GM18909 (cell line): ENCODE results near the gene ABCB1.

Experiments used
- ATAC-seq: cut with Tn5 transposase; IDR thresholded peaks from one replicate; pipeline ENCODE4 v1.9.1; 2021; ENCODE audit warnings: mild to moderate bottlenecking; ENCODE audit not compliant: unreplicated experiment, poor library complexity

Gene ABCB1

DNA sequence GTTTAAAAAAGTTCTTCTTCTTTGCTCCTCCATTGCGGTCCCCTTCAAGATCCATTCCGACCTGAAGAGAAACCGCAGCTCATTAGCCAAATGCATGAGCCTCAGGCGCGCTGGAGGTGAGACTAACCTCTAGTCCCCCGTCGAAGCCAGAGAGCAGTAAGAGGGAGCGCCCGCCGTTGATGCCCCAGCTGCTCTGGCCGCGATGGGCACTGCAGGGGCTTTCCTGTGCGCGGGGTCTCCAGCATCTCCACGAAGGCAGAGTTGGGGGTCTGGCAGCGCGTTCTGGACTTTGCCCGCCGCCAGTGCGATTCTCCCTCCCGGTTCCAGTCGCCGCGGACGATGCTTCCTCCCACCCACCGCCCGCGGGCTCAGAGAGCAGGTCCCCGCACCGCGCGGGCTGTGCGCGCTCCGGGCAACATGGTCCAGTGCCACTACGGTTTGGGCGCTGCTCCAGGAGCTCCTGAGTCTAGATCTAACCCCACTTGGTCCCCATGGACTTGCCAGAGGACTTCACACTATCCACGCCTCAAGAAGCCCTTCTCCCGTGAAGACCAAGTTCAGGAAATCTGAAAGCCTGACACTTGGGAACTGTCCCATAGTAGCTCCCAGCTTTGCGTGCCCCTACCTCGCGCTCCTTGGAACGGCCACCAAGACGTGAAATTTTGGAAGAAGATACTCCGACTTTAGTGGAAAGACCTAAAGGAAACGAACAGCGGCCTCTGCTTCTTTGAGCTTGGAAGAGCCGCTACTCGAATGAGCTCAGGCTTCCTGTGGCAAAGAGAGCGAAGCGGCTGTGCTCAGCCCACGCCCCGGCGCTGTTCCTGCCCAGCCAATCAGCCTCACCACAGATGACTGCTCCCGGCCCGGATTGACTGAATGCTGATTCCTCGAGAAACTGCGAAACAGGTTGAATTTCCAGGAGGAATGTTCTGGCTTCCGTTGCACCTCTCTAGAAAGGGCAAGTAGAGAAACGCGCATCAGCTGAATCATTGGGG lies at the start of gene ABCB1:
Gene ABCB1 (minus strand): TSS at position 755 of the 995 bp plus-strand sequence. CDS start 700 bp downstream, at position 55.
- peak; percentile 66 for ATAC-seq

- ATAC-seq: no peak
Observed at GRCh38 chr7:87648316-87648715, 47.6 kb upstream of the ABCB1 start.

DNA sequence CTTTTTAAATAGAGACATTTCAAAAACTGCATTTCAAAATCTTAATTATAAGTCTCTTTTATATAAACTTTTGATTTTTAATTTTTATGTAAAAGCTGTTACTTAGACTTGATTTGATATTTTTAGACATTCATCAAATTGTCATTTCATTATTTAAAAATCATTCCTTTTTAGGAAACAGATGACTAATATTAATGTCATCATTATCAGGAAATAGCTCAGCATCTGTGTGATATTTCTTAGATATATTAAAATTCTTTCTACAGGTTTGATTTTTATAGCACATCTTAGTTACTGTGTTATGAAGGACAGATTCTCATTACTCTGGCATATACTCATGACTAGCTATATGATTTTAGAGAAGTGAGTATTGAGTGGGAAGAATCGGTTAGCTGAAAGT lies 44.8 kb upstream of the ABCB1 start:
- no peak for ATAC-seq

GRCh38 chr7:87635921-87636320 lies 35.2 kb upstream of the ABCB1 start:
- ATAC-seq: no peak

DNA sequence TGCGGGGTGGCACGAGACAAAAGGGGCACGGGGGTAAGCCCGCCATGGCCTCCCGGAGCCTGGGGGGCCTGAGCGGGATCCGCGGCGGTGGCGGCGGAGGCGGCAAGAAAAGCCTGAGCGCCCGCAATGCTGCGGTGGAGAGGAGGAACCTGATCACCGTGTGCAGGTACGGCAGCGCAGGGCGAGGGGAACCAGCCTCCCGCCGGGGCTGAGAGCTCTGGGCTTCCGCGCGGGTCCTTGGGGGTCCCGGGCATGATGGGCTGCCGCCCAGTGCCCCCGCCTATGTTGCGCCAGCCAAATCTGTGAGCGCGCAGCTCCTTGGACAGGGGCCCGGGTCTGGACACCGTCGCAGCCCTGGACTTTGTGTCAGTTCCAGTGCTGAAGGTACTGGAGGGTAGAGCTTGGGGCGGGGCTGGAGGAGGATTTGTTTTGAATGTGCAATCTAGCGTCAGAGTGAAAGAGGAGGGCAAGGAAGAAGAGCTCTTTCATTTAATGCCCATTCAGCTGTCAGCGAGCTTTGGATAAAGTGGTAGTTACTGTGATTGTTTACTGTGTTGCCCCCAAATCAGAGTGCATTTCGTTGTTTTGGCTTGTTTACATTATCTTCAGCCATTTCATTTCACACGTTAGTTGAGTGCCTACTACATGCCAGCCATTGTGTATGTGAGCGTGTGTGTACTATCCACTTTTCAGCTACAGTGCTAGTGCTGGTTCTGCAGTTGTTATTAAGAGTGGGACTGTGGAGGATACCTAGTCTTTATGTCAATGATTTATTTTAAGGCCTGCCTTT lies 28.3 kb upstream of the ABCB1 start:
- no peak for ATAC-seq

GRCh38 chr7:87627634-87627994 lies 26.9 kb upstream of the ABCB1 start:
- peak; percentile 35 for ATAC-seq

- no peak for ATAC-seq
Observed at GRCh38 chr7:87625101-87625500, 24.4 kb upstream of the ABCB1 start.

DNA sequence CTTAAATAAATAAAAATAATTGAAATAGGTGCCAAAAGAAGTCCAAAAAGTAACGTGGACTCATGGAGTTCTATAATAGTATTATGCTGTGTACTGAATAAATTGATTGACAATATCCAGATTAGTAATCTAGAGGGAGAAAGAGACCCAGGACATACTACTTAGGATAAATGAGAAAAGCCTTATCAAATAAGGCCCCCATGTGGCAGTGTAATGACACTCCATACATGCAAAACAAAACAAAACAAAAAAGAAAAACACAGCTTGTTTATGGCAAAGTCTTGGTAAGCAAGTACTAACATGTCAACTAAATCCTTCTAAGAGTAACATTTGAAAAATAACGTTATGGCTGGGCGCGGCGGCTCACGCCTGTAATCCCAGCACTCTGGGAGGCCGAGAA lies 23.9 kb upstream of the ABCB1 start:
- ATAC-seq: no peak

DNA sequence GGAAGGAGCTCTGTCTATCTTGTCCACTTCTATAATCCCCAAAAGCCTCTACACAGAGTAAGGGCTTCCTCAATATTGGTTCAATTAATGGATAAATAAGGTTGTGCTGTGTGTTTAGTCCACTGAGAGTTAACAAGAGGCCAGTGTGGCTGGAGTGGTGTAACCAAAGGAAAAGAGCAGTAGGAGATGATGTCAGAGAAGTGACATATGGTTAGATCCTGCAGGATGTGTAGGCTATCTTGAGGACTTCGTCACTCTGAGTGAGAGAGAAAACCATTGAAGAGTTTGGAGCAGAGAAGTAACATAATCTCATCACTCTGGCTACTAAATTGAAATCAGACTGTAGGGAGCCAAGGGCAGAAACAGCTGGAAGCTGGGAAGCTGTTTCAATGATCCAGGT lies 14.5 kb upstream of the ABCB1 start:
- ATAC-seq: no peak

DNA sequence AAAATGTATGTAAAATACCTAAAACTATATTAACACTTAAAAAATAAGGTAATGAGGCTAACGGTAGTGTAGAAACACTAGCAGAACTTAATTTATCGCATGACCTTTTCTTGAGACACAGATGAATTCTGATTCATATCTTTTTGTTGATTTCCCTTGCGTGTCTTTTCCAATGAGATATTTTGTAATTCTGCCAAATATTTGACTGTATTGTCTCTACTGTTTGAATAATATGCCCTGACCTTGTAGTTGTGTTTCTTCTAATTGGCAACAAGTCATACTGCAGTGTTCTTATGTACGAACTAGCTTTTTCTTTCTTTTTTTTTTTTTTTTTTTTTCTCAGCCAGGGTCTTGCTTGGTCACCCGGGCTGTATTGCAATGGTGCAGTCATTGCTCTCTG lies 9.2 kb upstream of the ABCB1 start:
- ATAC-seq: no peak

- no peak for ATAC-seq
Observed at GRCh38 chr7:87608431-87608830, 7.7 kb upstream of the ABCB1 start.

GRCh38 chr7:87604264-87604663 lies 3.6 kb upstream of the ABCB1 start:
- no peak for ATAC-seq

DNA sequence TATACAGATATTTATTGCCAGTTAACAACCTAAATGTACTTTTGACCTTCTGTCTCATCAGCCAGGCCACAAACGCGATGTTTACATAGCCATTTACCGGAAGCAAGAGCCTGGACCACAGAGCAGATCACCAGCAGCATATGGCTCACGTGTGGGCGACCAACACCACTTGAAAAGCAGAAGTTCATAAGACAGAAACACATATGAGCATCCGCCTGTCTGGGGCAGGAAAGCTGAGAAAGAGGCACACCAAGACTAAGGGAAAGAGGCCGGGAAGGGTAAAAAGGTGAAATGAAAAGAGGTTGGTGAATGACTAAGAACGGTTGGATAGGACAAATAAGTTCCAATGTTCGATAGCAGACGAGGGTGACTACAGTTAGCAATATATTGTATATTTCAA lies 1.3 kb downstream of the ABCB1 start:
- ATAC-seq: peak; percentile 97

DNA sequence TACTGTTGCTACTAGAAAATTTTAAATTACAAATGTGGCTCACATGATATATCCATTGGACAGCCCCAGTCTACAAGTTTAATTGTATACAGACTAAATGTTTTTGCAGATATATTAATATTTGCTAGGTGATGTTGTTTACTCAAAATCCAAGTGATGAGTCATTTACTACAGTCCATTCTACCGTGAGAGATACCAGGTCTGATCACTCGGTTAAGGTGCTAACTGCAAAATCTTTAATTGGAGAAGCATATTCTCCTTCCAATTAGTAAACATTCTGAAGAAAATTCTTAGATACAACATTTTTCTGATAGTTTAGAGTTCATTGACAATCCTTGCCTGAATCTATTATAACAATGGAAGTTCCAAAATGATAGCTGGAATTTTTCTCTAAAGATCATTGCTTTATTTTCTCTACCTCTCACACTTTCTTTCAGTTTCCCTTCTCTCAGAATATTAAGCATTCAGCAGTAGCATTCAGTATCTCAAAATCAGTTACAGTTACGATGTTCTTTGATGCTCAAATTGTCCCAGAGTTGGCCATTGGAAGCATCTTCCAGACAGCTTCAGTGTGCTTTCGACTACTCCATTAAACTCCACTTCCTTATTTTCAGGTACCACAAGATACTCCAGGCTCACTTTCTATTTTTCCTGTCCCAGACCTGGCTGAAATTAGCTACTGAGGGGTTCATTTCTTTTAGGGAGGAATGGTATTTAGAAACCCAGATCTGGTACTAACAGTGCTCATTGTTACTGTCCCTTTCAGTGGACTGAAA lies 2.3 kb downstream of the ABCB1 start:
- ATAC-seq: no peak

DNA sequence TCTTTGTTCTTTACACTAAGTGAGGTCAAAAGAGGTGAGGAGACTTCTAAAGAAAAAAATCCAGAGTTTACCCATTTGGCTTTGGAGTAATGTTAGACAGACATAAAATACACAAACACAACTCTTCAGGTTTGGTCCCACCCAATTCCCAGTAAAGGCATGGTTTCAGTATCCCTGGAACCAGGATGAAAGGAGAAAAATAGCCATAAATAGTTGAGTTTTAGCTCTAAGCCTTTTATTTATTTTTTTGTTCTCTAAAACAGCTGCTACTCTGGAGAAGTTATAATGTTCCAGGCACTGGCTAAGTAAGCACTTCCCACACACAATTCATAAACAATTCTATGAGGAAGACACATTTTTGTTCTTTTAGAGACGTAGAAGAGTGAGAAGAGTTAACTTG lies 4.0 kb downstream of the ABCB1 start:
- ATAC-seq: no peak

DNA sequence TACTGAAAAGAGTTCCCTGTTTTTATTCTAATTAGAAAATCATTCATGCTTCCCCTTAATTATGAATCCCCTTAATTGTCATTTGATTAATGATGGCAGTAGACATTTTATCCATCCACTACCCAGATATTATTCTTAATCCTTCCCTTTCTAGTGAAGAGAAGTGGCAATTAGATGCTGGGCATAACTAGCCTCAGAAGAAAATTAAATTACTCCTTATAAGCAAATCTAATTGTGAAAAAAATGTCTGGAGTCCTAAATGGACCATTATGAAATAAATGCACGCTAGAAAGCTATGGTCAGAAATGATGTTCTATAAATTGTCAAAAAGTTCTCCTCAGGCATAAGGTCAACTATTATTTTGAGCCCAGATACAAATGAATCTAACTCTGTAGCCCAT lies 4.5 kb downstream of the ABCB1 start:
- no peak for ATAC-seq

DNA sequence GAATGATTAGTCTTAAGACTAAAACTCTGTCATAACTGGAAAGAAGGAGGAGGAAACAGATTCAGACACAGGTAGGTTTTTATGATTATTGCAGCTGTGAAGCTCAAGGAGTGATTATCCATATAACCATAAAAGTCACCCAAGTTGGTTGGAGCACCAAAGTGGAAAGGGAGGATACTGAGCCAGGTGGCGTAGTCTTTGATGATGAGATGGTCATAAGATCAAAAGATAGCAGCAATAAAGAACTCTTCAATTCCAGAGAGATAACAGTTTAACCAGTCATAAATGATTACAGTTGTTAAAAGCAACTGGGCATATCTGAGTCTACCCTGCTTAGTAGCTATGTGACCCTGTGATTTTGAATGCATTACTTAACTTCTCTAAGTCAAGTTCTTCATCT lies 8.4 kb downstream of the ABCB1 start:
- no peak for ATAC-seq

DNA sequence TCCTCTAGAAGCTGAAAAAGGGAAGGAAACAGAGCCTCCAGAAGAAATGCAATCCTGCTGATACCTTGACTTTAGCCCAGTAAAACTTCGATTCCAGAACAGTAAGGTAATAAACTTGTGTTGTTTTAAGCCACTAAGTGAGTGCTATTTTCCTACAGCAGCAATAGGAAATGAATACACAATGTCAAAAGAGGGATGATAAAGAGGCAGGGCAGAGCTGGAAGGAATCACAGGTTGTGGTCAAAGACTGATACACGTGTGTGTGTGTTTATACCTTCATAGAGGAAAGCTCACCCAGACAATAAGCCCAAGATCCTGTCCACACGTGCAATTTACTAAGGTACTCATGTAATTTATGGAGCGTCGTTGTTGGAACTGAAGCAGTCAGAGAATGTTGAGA lies 9.5 kb downstream of the ABCB1 start:
- no peak for ATAC-seq

GRCh38 chr7:87590578-87590977 lies 10.1 kb downstream of the ABCB1 start:
- no peak for ATAC-seq

- no peak for ATAC-seq
Observed at GRCh38 chr7:87589631-87590030, 11.1 kb downstream of the ABCB1 start.

DNA sequence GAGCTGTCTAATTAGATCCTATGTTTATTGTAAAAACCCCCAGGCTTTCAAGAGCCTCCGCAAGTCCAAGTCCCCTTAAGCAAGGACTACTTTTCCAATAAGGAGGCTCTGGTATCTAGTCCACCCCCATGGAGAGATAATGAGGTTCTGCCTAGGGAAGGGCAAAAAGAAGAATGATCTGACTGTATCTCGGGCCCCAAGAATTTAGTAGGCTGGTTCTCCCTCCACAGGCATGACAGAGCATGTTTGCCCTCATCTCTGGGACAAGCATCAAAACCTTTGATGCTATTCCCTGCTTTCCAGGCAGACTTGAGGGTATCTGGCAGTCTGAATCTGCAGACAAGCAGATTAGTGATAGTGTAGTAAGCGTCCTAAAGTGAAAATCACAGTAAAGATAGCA lies 19.0 kb downstream of the ABCB1 start:
- no peak for ATAC-seq
